Activated CD4-positive, CD25-positive, alpha-beta regulatory T cell treated with anti-CD3 and anti-CD28 coated beads, Interleukin-2, amount 50 U/mL, for 16 hours (primary cell): Measurements from ENCODE around the gene BPGM.
"Not testable (repeated sequence)": the region's sequence is repeated elsewhere in the genome, so short reads cannot be mapped to it uniquely, and the experiment has no call there.

ENCODE experiments used
- DNase-seq: peaks from one replicate; pipeline ENCODE4 v3.0.0-alpha.2; 2020; ENCODE audit warnings: low read depth, low spot score

BPGM gene

GRCh38 chr7:134632052-134632451 is 14.6 kb upstream of the BPGM start:
- no peak for DNase-seq

- DNase-seq, result no peak
Measured at GRCh38 chr7:134632937-134633540, 13.6 kb upstream of the BPGM start.

- DNase-seq, result no peak
Measured at GRCh38 chr7:134636008-134636449, 10.6 kb upstream of the BPGM start.

- DNase-seq, result no peak
Measured at GRCh38 chr7:134637441-134637840, 9.2 kb upstream of the BPGM start.

- DNase-seq, result no peak
Measured at GRCh38 chr7:134637934-134638719, 8.5 kb upstream of the BPGM start.

- no peak for DNase-seq
Measured at GRCh38 chr7:134639061-134639460, 7.6 kb upstream of the BPGM start.

GRCh38 chr7:134639683-134640279 is 6.9 kb upstream of the BPGM start:
- no peak for DNase-seq

GRCh38 chr7:134640842-134641715 is 5.6 kb upstream of the BPGM start:
- DNase-seq, result no peak

- DNase-seq, result not testable (repeated sequence)
Measured at GRCh38 chr7:134641981-134642380, 4.7 kb upstream of the BPGM start.

- no peak for DNase-seq
Measured at GRCh38 chr7:134643131-134643530, 3.5 kb upstream of the BPGM start.

- no peak for DNase-seq
Measured at GRCh38 chr7:134645478-134645877, 1.2 kb upstream of the BPGM start.

GRCh38 chr7:134645935-134646334 is 718 bp upstream of the BPGM start:
- DNase-seq, result no peak

GRCh38 chr7:134648456-134648855 is 1.8 kb downstream of the BPGM start:
- DNase-seq, result no peak

GRCh38 chr7:134649226-134649775 is 2.6 kb downstream of the BPGM start:
- no peak for DNase-seq

- no peak for DNase-seq
Measured at GRCh38 chr7:134651991-134652390, 5.3 kb downstream of the BPGM start.

- no peak for DNase-seq
Measured at GRCh38 chr7:134654104-134654775, 7.6 kb downstream of the BPGM start.

GRCh38 chr7:134657526-134657925 is 10.9 kb downstream of the BPGM start:
- DNase-seq, result no peak

GRCh38 chr7:134660242-134660785 is 13.7 kb downstream of the BPGM start:
- DNase-seq, result no peak

- DNase-seq, result no peak
Measured at GRCh38 chr7:134660961-134661376, 14.3 kb downstream of the BPGM start.

- DNase-seq, result no peak
Measured at GRCh38 chr7:134662166-134662870, 15.7 kb downstream of the BPGM start.
